Activated CD8-positive, alpha-beta memory T cell treated with anti-CD3 and anti-CD28 coated beads, Interleukin-2, amount 50 U/mL, for 24 hours (primary cell): Measurements from ENCODE around the gene FAM171A2.

Experiments used
- DNase-seq: peaks from one replicate; pipeline ENCODE4 v3.0.0-alpha.2; 2020; ENCODE audit errors: extremely low read depth

Gene FAM171A2

GRCh38 chr17:44307387-44308186 is 56.1 kb downstream of the FAM171A2 start:
- DNase-seq, result no peak

DNA sequence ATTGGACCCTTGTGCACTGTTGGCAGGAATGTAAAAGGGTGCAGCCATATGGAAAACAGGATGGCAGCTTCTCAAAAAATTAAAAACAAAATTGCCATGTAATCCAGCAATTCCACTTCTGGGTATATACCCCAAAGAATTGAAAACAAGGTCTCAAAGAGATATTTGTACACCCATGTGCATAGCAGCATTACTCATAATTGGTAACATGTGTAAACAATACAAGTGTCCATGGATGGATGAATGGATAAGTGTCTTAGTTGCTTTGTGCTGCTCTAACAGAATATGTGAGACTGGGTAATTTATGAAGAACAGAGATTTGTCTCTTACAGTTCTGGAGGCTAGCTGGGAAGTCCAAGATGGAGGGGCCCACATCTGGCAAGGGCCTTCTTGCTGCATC is 59.0 kb downstream of the FAM171A2 start:
- no peak for DNase-seq
